Measurements from ENCODE around the gene KRTAP10-4. TPM values are rescaled to one million over a fixed set of nuclear protein-coding genes. Genes with fewer than 3 reads are reported as not detected.

KRTAP10-4 gene
- total and polyA plus RNA-seq, 2 experiments from 2014 or later, result not detected

GRCh38 chr21:44571844-44572782 is 1.4 kb upstream of the KRTAP10-4 start (continued):
- TF ChIP-seq, protein P1, sequence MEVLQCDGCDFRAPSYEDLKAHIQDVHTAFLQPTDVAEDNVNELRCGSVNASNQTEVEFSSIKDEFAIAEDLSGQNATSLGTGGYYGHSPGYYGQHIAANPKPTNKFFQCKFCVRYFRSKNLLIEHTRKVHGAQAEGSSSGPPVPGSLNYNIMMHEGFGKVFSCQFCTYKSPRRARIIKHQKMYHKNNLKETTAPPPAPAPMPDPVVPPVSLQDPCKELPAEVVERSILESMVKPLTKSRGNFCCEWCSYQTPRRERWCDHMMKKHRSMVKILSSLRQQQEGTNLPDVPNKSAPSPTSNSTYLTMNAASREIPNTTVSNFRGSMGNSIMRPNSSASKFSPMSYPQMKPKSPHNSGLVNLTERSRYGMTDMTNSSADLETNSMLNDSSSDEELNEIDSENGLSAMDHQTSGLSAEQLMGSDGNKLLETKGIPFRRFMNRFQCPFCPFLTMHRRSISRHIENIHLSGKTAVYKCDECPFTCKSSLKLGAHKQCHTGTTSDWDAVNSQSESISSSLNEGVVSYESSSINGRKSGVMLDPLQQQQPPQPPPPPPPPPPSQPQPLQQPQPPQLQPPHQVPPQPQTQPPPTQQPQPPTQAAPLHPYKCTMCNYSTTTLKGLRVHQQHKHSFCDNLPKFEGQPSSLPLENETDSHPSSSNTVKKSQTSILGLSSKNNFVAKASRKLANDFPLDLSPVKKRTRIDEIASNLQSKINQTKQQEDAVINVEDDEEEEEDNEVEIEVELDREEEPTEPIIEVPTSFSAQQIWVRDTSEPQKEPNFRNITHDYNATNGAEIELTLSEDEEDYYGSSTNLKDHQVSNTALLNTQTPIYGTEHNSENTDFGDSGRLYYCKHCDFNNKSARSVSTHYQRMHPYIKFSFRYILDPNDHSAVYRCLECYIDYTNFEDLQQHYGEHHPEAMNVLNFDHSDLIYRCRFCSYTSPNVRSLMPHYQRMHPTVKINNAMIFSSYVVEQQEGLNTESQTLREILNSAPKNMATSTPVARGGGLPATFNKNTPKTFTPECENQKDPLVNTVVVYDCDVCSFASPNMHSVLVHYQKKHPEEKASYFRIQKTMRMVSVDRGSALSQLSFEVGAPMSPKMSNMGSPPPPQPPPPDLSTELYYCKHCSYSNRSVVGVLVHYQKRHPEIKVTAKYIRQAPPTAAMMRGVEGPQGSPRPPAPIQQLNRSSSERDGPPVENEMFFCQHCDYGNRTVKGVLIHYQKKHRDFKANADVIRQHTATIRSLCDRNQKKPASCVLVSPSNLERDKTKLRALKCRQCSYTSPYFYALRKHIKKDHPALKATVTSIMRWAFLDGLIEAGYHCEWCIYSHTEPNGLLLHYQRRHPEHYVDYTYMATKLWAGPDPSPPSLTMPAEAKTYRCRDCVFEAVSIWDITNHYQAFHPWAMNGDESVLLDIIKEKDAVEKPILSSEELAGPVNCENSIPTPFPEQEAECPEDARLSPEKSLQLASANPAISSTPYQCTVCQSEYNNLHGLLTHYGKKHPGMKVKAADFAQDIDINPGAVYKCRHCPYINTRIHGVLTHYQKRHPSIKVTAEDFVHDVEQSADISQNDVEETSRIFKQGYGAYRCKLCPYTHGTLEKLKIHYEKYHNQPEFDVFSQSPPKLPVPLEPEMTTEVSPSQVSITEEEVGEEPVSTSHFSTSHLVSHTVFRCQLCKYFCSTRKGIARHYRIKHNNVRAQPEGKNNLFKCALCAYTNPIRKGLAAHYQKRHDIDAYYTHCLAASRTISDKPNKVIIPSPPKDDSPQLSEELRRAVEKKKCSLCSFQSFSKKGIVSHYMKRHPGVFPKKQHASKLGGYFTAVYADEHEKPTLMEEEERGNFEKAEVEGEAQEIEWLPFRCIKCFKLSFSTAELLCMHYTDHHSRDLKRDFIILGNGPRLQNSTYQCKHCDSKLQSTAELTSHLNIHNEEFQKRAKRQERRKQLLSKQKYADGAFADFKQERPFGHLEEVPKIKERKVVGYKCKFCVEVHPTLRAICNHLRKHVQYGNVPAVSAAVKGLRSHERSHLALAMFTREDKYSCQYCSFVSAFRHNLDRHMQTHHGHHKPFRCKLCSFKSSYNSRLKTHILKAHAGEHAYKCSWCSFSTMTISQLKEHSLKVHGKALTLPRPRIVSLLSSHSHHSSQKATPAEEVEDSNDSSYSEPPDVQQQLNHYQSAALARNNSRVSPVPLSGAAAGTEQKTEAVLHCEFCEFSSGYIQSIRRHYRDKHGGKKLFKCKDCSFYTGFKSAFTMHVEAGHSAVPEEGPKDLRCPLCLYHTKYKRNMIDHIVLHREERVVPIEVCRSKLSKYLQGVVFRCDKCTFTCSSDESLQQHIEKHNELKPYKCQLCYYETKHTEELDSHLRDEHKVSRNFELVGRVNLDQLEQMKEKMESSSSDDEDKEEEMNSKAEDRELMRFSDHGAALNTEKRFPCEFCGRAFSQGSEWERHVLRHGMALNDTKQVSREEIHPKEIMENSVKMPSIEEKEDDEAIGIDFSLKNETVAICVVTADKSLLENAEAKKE (CRISPR knock-in tag; IDR thresholded peaks at IDR 0.05), result no peak

- H2AFZ ChIP-seq, result 0 out of 2 replicates have a peak overlapping the region, but pooled peaks have one; percentile 38
- ATAC-seq, result no peak
- no peaks in the 10 kb centered on the region for H4K20me1 ChIP-seq (replicated peaks; ENCODE audit: insufficient read depth)
- no peak for DNase-seq (ENCODE audit: low spot score)
- no peak overlapping the region for H3K4me2 ChIP-seq
- H3K27ac ChIP-seq (ENCODE audit: low read depth), result no peak overlapping the region
- no peaks in the 10 kb centered on the region for H3F3A ChIP-seq (replicated peaks; ENCODE audit: low read depth)
- H3K4me1 ChIP-seq (ENCODE audit: insufficient read depth), result no peaks in the 10 kb centered on the region
- Mint-ChIP-seq H3K36me3 (ENCODE audit: low read depth) (peaks cover 7% of the 10 kb centered on the region), H3K4me3 (no peak overlapping the region), H3K27ac (no peak overlapping the region), H3K9me3 (peaks cover 43% of the 10 kb centered on the region), H3K27me3 (ENCODE audit: insufficient read depth, low read depth, poor library complexity) (peaks cover 16% of the 10 kb centered on the region), H3K4me1 (peaks cover 3% of the 10 kb centered on the region)
- H3K27me3 ChIP-seq (ENCODE audit: insufficient read depth), result no peaks in the 10 kb centered on the region
- no peaks in the 10 kb centered on the region for H3K9me2 ChIP-seq (ENCODE audit: insufficient read depth)
- no peaks in the 10 kb centered on the region for H3K79me2 ChIP-seq (replicated peaks; ENCODE audit: insufficient read depth)
- no peak overlapping the region for H3K4me3 ChIP-seq
- H3K36me3 ChIP-seq (ENCODE audit: insufficient read depth), result no peaks in the 10 kb centered on the region
- TF ChIP-seq POLR2AphosphoS5 (IDR thresholded peaks at IDR 0.05; ENCODE audit: low read depth), result no peak
- no peak for TF ChIP-seq EZH2phosphoT487 (IDR thresholded peaks at IDR 0.05; ENCODE audit: unreplicated experiment)
- no peak for TF ChIP-seq ZNF331 (CRISPR knock-in tag; IDR thresholded peaks at IDR 0.05; ENCODE audit: low read depth)
- TF ChIP-seq EZH2 (IDR thresholded peaks at IDR 0.05; ENCODE audit: low read depth, unreplicated experiment), result no peak
- no peak for TF ChIP-seq REST (IDR thresholded peaks at IDR 0.05; ENCODE audit: unreplicated experiment)
- no peak for TF ChIP-seq CREB1 (CRISPR knock-in tag; IDR thresholded peaks at IDR 0.05; ENCODE audit: low read depth)
These were observed 458 bp upstream of the KRTAP10-4 start for GRCh38 chr21:44572959-44573583.

All from GM23338 (cell line).